Cardiac muscle cell (in vitro differentiated cells and primary cell): ENCODE data around the gene EYA2. TPM values are rescaled to one million over a fixed set of nuclear protein-coding genes. Genes with fewer than 3 reads are reported as not detected.

Experiments used
- DNase-seq, 2 donors: peaks; one replicate each; pipeline versions ENCODE4 v3.0.0 to v3.0.0-alpha.2; 2010 to 2017; ENCODE audit warnings: low read depth in 1 of 2, low spot score in 1 of 2
- H3K27ac ChIP-seq: fragments of 200-600 bp; sonication (generic); 2 replicates; pipeline ENCODE4 v1.5.1; 2016
- H3K27me3 ChIP-seq: fragments of 200-600 bp; sonication (generic); 2 replicates; pipeline ENCODE4 v1.6.0; 2016; ENCODE audit warnings: control low read depth
- H3K36me3 ChIP-seq: fragments of 200-600 bp; sonication (generic); 2 replicates; pipeline ENCODE4 v1.5.1; 2016; ENCODE audit warnings: control low read depth
- H3K4me1 ChIP-seq: fragments of 200-600 bp; sonication (generic); 2 replicates; pipeline ENCODE4 v1.8.1; 2017; ENCODE audit warnings: low read depth, mild to moderate bottlenecking, mixed run types
- H3K4me3 ChIP-seq: fragments of 200-600 bp; sonication (generic); 2 replicates; pipeline ENCODE4 v1.5.1; 2016; ENCODE audit warnings: mild to moderate bottlenecking
- H3K9me3 ChIP-seq: fragments of 200-600 bp; sonication (generic); 2 replicates; pipeline ENCODE4 v1.5.1; 2017; ENCODE audit warnings: low read depth, mild to moderate bottlenecking, control low read depth
- CTCF ChIP-seq: IDR thresholded peaks from 2 replicates; pipeline ENCODE4 v1.5.1; 2012; ENCODE audit warnings: low read depth, mild to moderate bottlenecking, low read length
- polyA plus RNA-seq: library from polyadenylated mRNA; unstranded; fragments of >200 nt; fragmentation: Nextera tagmentation; extraction: Ambion mirVana; gene quantifications from 2 replicates; pipeline ENCODE4 v1.2.1, GENCODE V29; 2016
- total RNA-seq: library from RNA; depleted of rRNA; stranded (reverse); fragments of >200 nt; gene quantifications from 2 replicates; pipeline ENCODE4 v1.2.3, GENCODE V29; 2016

EYA2 gene
- total and polyA plus RNA-seq, 2 experiments from 2014 or later, result 0.30 TPM; not detected in 1

- no peaks in the 10 kb centered on the region for H3K27me3 ChIP-seq
- no peak for TF ChIP-seq CTCF
- no peak overlapping the region for H3K27ac ChIP-seq
- no peak overlapping the region for H3K4me3 ChIP-seq
- H3K36me3 ChIP-seq, result no peaks in the 10 kb centered on the region
- H3K9me3 ChIP-seq, result no peaks in the 10 kb centered on the region
- DNase-seq, result no peak
- no peaks in the 10 kb centered on the region for H3K4me1 ChIP-seq
Measured at GRCh38 chr20:47117371-47117770, 222.7 kb downstream of the EYA2 start.

- no peak for TF ChIP-seq CTCF
- H3K4me1 ChIP-seq, result no peaks in the 10 kb centered on the region
- H3K27ac ChIP-seq, result no peak overlapping the region
- H3K4me3 ChIP-seq, result no peak overlapping the region
- H3K27me3 ChIP-seq, result no peaks in the 10 kb centered on the region
- H3K36me3 ChIP-seq, result no peaks in the 10 kb centered on the region
- DNase-seq, result no peak
- no peaks in the 10 kb centered on the region for H3K9me3 ChIP-seq
Measured at GRCh38 chr20:47117773-47118172, 223.1 kb downstream of the EYA2 start.

GRCh38 chr20:47118206-47118605, 223.6 kb downstream of the EYA2 start:
- Histone ChIP-seq H3K4me3 (no peak overlapping the region), H3K36me3 (no peaks in the 10 kb centered on the region), H3K27me3 (no peaks in the 10 kb centered on the region), H3K4me1 (no peaks in the 10 kb centered on the region), H3K27ac (no peak overlapping the region), H3K9me3 (no peaks in the 10 kb centered on the region)
- no peak for TF ChIP-seq CTCF
- DNase-seq, result no peak

- Histone ChIP-seq H3K4me1 (no peaks in the 10 kb centered on the region), H3K4me3 (no peak overlapping the region), H3K36me3 (no peaks in the 10 kb centered on the region), H3K27ac (no peak overlapping the region), H3K27me3 (no peaks in the 10 kb centered on the region), H3K9me3 (no peaks in the 10 kb centered on the region)
- no peak for TF ChIP-seq CTCF
- no peak for DNase-seq
Measured at GRCh38 chr20:47118641-47119040, 224.0 kb downstream of the EYA2 start.

GRCh38 chr20:47120346-47120936, 225.8 kb downstream of the EYA2 start:
- H3K36me3 ChIP-seq, result no peaks in the 10 kb centered on the region
- no peak for DNase-seq
- H3K4me3 ChIP-seq, result no peak overlapping the region
- peaks cover 3% of the 10 kb centered on the region for H3K4me1 ChIP-seq
- no peaks in the 10 kb centered on the region for H3K27me3 ChIP-seq
- H3K9me3 ChIP-seq, result no peaks in the 10 kb centered on the region
- H3K27ac ChIP-seq, result no peak overlapping the region
- no peak for TF ChIP-seq CTCF
